Smooth muscle cell of the pulmonary artery (primary cell): Measurements from ENCODE around the gene NBPF9. TPM values are rescaled to one million over a fixed set of nuclear protein-coding genes. Genes with fewer than 3 reads are reported as not detected.

Experiments
- total RNA-seq: library from RNA; depleted of rRNA; stranded (reverse); fragments of >200 nt; gene quantifications from 2 replicates; pipeline ENCODE4 v1.2.3, GENCODE V29; 2014

NBPF9 gene
- 17.4 and 25.1 TPM in 2 replicates for total RNA-seq

GRCh38 chr1:149103109-149104081 is at the start of gene NBPF9:
Gene NBPF9, minus strand, starts transcription at chr1:149103551. Its CDS starts 21,412 bp downstream, at chr1:149082139.

